Ascending aorta (tissue), 2 donors: ENCODE data around the gene RIN3. TPM values are rescaled to one million over a fixed set of nuclear protein-coding genes. Genes with fewer than 3 reads are reported as not detected.
"Not testable (repeated sequence)": the region's sequence is repeated elsewhere in the genome, so short reads cannot be mapped to it uniquely, and the experiment has no call there.

Source experiments
- DNase-seq, 2 donors: peaks; one replicate each; pipeline ENCODE4 v3.0.0-alpha.2; 2019; ENCODE audit warnings: low spot score in 2 of 2
- H3K27ac ChIP-seq, 2 donors: fragments of 200-600 bp; sonication (generic); one replicate each; pipeline ENCODE4 v1.5.1; 2016 to 2017; ENCODE audit warnings: mild to moderate bottlenecking in 1 of 2
- H3K27me3 ChIP-seq: fragments of 200-600 bp; sonication (generic); one replicate; pipeline ENCODE4 v1.5.1; 2017
- H3K36me3 ChIP-seq, 2 donors: fragments of 200-600 bp; sonication (generic); one replicate each; pipeline ENCODE4 v1.5.1; 2016
- H3K4me1 ChIP-seq, 2 donors: fragments of 200-600 bp; sonication (generic); one replicate each; pipeline ENCODE4 v1.5.1; 2016 to 2017; ENCODE audit warnings: mild to moderate bottlenecking in 1 of 2
- H3K4me3 ChIP-seq, 2 donors: fragments of 200-600 bp; sonication (generic); one replicate each; pipeline ENCODE4 v1.5.1; 2016 to 2017; ENCODE audit warnings: mild to moderate bottlenecking in 1 of 2
- H3K9me3 ChIP-seq, 2 donors: fragments of 200-600 bp; sonication (generic); one replicate each; pipeline ENCODE4 v1.5.1; 2016
- CTCF ChIP-seq, 3 experiments: fragments of 200-600 bp in 2 of 3; fragments of 450-650 bp in 1 of 3; sonication (generic) in 2 of 3; IDR thresholded peaks; one replicate each; pipeline ENCODE4 v1.5.1; 2016 to 2019; ENCODE audit warnings: antibody characterized with exemption in 3 of 3, mild to moderate bottlenecking in 1 of 3, moderate library complexity in 1 of 3
- intact Hi-C: fragments of 100-400 bp; cut with DNase I; formaldehyde crosslinking; loops from one replicate; pipeline ENCODE4 v1.15.1; 2023
- total RNA-seq: library from RNA; depleted of rRNA; stranded (reverse); fragments of >200 nt; gene quantifications from one replicate; pipeline ENCODE4 v1.1.0, GENCODE V29; 2016

RIN3 gene
- total RNA-seq, 1 donor from 2014 or later = 30.3 TPM

- H3K27ac ChIP-seq = no peak overlapping the region
- H3K36me3 ChIP-seq = peaks cover 15 to 18% of the 10 kb centered on the region in 2 donors
- no peaks in the 10 kb centered on the region for H3K4me1 ChIP-seq
- intact Hi-C loops = no loop called here
- no peaks in the 10 kb centered on the region for H3K27me3 ChIP-seq
- H3K4me3 ChIP-seq = no peak overlapping the region
- DNase-seq = no peak
- no peak for TF ChIP-seq CTCF (IDR thresholded peaks at IDR 0.05)
- H3K9me3 ChIP-seq = no peaks in the 10 kb centered on the region
Observed at GRCh38 chr14:92637864-92638263, 124.3 kb downstream of the RIN3 start.

- Histone ChIP-seq H3K27ac (peak overlapping the region in 1 of 2 donors; percentile 25), H3K4me3 (no peak overlapping the region), H3K36me3 (peaks cover 15 to 19% of the 10 kb centered on the region in 2 donors), H3K27me3 (no peaks in the 10 kb centered on the region), H3K4me1 (no peaks in the 10 kb centered on the region), H3K9me3 (no peaks in the 10 kb centered on the region)
- intact Hi-C loops = no loop called here
- no peak for DNase-seq
- TF ChIP-seq CTCF (IDR thresholded peaks at IDR 0.05) = no peak
Observed at GRCh38 chr14:92638266-92638665, 124.7 kb downstream of the RIN3 start.

DNA sequence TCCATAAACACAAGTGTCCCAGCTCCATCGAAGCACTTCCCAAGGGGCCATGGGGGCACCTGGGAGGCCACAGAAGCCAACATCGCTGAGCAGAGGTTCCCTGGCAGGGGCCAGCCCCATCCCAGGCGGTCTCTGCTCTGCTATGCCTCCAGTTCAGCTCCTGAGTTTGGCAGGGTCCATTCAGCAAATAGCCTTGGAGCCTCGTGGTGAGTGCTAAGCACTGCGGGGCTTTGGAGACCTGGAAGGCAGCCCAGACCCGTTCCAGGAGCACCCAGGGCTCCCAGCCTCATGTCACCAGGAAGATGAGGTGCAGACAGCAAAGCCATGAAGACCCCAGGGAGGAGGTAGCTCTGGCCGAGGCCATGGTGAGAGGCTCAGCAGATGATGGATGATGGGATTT is 125.3 kb downstream of the RIN3 start:
- DNase-seq = no peak

DNA sequence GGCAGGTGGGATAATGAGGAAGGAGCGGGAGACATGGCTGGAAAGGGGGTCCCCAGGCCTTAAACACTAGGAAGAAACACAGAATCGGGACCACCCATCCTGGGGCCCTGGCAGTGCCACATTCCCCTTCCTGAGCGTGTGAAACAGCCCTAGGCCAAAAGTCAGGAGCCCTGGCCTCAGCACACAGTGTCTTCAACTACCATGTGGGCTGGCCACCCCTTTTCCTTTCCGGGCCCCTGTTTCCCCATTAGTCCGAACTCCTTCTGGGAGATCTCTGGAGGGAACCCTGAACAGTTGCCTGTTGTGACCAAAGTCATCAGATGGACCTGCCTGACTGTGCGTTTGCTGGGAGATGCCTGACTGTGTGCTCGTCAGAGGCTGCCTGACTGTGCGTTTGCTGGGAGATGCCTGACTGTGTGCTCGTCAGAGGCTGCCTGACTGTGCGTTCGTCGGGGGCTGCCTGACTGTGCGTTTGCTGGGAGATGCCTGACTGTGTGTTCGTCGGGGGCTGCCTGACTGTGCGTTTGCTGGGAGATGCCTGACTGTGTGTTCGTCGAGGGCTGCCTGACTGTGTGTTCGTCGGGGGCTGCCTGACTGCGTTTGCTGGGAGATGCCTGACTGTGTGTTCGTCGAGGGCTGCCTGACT is 126.0 kb downstream of the RIN3 start:
- Histone ChIP-seq H3K36me3 (peaks cover 15 to 19% of the 10 kb centered on the region in 2 donors), H3K27ac (peak overlapping the region; percentile 17 to 25)
- H3K4me3 ChIP-seq, DNase-seq, H3K9me3 ChIP-seq, H3K27me3 ChIP-seq, H3K4me1 ChIP-seq, intact Hi-C loops: not testable (repeated sequence)

More for the DNA sequence above, 125.3 kb downstream of the RIN3 start:
- Histone ChIP-seq H3K4me3 (no peak overlapping the region), H3K4me1 (no peaks in the 10 kb centered on the region), H3K36me3 (peaks cover 15 to 19% of the 10 kb centered on the region in 2 donors), H3K9me3 (no peaks in the 10 kb centered on the region), H3K27me3 (no peaks in the 10 kb centered on the region), H3K27ac (peak overlapping the region; percentile 17 to 25)
- intact Hi-C loops = no loop called here
- no peak for TF ChIP-seq CTCF (IDR thresholded peaks at IDR 0.05)

DNA sequence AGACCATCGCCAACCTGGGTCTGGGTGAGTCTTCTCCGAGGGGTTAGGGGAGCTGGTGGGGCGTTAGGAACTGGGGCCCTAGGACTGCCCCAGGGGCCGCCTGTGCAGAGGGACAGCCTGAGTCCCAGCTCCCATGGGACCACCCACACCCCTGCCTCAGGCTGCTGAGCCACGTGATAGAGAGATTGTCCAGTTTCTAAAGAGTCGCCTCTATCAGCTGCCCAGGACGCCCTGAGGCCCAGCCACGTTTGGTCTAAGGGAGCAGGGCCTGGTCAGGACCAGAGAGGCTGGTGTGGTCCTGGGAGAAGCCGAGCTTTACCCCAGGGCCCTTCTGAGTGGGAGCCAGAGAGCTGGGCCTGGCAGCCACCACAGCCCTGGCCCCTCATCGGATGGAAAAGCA is 127.7 kb downstream of the RIN3 start:
- H3K9me3 ChIP-seq = no peaks in the 10 kb centered on the region
- DNase-seq = no peak
- intact Hi-C loops = no loop called here

More for the DNA sequence above, 127.7 kb downstream of the RIN3 start:
- Histone ChIP-seq H3K4me1 (peaks cover 3% of the 10 kb centered on the region in 2 donors), H3K27ac (peak overlapping the region in 1 of 2 donors; percentile 12), H3K4me3 (no peak overlapping the region), H3K36me3 (peaks cover 15 to 24% of the 10 kb centered on the region in 2 donors), H3K27me3 (no peaks in the 10 kb centered on the region)
- TF ChIP-seq CTCF (IDR thresholded peaks at IDR 0.05) = no peak
